ENCODE results near the gene STH.

The STH gene

GRCh38 chr17:46028981-46029565 lies 30.0 kb downstream of the STH start:
- FAIRE-seq, result no peak

GRCh38 chr17:46029627-46030026 lies 30.6 kb downstream of the STH start:
- FAIRE-seq, result no peak

- FAIRE-seq, result no peak
Observed at GRCh38 chr17:46030752-46031151, 31.7 kb downstream of the STH start.

- FAIRE-seq, result no peak
Observed at GRCh38 chr17:46031440-46031839, 32.4 kb downstream of the STH start.

- FAIRE-seq, result no peak
Observed at GRCh38 chr17:46031920-46032319, 32.9 kb downstream of the STH start.

- no peak for FAIRE-seq
Observed at GRCh38 chr17:46032909-46033308, 33.9 kb downstream of the STH start.

GRCh38 chr17:46033392-46033791 lies 34.3 kb downstream of the STH start:
- no peak for FAIRE-seq

- no peak for FAIRE-seq
Observed at GRCh38 chr17:46035112-46035818, 36.2 kb downstream of the STH start.

GRCh38 chr17:46036491-46036890 lies 37.4 kb downstream of the STH start:
- FAIRE-seq, result no peak

GRCh38 chr17:46037722-46038255 lies 38.7 kb downstream of the STH start:
- FAIRE-seq, result no peak

GRCh38 chr17:46038414-46038813 lies 39.4 kb downstream of the STH start:
- FAIRE-seq, result no peak

GRCh38 chr17:46038937-46039336 lies 39.9 kb downstream of the STH start:
- no peak for FAIRE-seq

GRCh38 chr17:46039592-46040186 lies 40.6 kb downstream of the STH start:
- no peak for FAIRE-seq

- FAIRE-seq, result no peak
Observed at GRCh38 chr17:46042246-46042645, 43.2 kb downstream of the STH start.

- FAIRE-seq, result no peak
Observed at GRCh38 chr17:46042925-46043324, 43.9 kb downstream of the STH start.

GRCh38 chr17:46043606-46044005 lies 44.6 kb downstream of the STH start:
- FAIRE-seq, result no peak

- FAIRE-seq, result peak; percentile 94
Observed at GRCh38 chr17:46044286-46044928, 45.4 kb downstream of the STH start.

- FAIRE-seq, result no peak
Observed at GRCh38 chr17:46044989-46045388, 45.9 kb downstream of the STH start.

GRCh38 chr17:46045639-46046038 lies 46.6 kb downstream of the STH start:
- no peak for FAIRE-seq

GRCh38 chr17:46046957-46047356 lies 47.9 kb downstream of the STH start:
- no peak for FAIRE-seq

- FAIRE-seq, result no peak
Observed at GRCh38 chr17:46047398-46047797, 48.3 kb downstream of the STH start.

GRCh38 chr17:46047856-46048255 lies 48.8 kb downstream of the STH start:
- FAIRE-seq, result no peak

All from G401.6 (cell line).